Fibroblast of skin of abdomen (primary cell): Measurements from ENCODE around the gene HEXB.
"Not testable (repeated sequence)": the region's sequence is repeated elsewhere in the genome, so short reads cannot be mapped to it uniquely, and the experiment has no call there.

Experiments
- DNase-seq: peaks from one replicate; pipeline ENCODE4 v3.0.0-alpha.2; 2013

Gene HEXB

DNA sequence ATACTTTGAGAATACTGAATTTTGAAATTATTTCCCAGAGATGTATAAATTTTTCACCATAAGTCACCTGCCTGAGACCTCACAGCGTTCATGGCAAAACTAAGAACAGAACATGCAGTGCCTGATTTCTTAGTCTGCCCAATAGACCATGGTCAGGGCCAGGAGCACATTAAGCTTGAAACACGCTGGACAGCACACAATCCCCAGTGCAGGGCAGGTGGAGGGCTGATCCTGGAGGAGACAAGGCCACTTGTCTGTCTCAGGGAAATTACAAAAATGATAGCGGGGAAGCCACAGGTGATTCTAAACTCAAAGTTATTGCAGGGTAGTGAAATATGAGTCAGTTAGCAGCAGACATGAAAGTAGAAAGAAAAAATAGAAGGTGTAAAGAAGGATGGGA is 25.9 kb upstream of the HEXB start:
- no peak for DNase-seq

GRCh38 chr5:74660140-74660539 is 24.9 kb upstream of the HEXB start:
- no peak for DNase-seq

- DNase-seq, result no peak
Observed at GRCh38 chr5:74660873-74661272, 24.2 kb upstream of the HEXB start.

GRCh38 chr5:74664551-74664950 is 20.5 kb upstream of the HEXB start:
- no peak for DNase-seq

GRCh38 chr5:74665273-74665672 is 19.8 kb upstream of the HEXB start:
- no peak for DNase-seq

GRCh38 chr5:74665816-74666215 is 19.2 kb upstream of the HEXB start:
- DNase-seq, result no peak

DNA sequence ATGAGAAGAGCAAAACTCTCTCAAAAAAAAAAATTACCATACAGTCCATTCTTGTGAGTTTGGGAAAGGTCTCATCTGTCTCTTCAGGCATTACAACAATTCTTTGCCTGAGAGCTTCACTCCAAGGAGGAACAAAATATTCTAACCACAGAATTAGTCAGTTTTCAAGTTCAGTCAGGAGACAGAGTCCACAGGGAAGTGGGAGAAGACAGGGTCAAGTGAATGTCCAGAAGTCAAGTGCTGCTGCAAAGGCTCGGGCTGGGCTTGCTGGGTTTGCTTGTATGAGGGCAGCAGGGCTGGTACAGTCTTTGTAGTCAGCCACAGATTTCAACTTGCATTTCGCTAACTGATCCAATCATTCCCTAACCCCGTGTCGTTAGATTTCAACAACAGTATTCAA is 17.6 kb upstream of the HEXB start:
- DNase-seq, result no peak

DNA sequence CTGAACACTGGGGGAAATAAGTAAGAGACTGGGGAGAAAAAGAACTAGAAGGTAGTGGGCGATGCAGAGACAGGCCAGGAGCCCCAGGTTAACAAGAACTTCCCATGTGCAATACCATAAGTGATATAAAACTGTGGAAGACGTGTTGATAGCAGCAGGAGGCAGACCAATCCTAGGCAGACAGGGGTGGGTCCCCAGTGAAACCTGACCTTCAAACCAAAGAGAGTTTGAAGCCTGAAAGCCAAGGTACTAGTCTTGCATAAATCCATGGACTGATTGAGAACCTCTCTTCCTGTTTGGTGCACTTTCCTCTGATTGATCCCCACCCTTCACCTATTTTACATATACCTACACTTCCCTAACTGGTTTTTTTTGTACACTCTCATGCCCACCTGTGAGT is 15.2 kb upstream of the HEXB start:
- DNase-seq, result no peak

- DNase-seq, result no peak
Observed at GRCh38 chr5:74670396-74671038, 14.5 kb upstream of the HEXB start.

- DNase-seq, result no peak
Observed at GRCh38 chr5:74672215-74672877, 12.7 kb upstream of the HEXB start.

DNA sequence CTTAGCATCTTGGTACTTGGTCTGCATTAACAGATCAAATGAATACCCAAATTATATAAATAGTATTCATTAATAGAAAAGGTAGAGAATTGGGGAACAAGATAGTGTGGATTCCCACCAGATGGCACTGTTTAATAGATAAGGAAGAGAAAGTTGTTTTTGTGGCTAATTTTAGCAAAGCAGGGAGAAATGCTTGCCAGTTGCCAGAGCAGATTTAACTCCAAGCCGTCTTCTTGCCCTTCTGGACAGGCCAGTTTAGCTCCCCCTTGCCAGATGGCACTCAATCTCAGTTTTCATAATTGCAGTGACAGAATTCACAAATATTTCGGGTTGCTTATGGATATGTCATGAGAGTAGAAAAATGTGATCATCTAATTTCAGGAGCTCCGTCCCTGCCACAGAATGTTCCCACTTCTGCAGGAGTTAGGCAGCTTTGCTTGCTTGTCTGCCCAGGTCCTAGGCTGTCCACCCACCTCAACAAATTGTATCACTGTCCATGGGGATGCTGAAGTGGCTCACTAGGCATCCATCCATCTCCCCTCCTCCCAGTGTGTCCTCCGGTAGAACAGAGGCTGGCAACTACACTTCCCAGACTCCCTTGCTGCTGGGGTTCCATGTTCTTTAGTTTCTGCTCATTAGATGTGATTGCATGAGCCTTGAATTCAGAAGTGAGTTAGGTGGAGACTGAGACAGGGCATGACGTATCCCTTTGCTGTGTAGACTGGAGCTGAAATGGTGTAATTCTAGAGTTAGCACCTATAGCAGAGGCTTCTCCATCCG is 11.8 kb upstream of the HEXB start:
- DNase-seq, result peak; percentile 38

DNA sequence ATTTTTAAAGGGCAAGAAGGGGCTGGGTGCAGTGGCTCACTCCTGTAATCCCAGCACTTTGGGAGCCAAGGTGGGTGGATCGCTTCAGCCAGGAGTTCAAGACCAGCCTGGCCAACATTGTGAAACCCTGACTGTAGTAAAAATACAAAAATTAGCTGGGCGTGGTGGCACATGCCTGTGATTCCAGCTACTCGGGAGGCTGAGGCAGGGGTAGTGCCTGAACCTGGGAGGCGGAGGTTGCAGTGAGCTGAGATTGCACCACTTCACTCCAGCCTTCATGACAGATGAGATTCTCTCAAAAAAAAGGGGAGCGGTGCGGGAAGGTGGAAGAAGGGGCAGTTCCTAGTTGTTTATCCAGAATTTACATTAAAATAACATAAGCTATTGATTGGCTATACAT is 8.6 kb upstream of the HEXB start:
- not testable (repeated sequence) for DNase-seq

- DNase-seq, result not testable (repeated sequence)
Observed at GRCh38 chr5:74678123-74678522, 6.9 kb upstream of the HEXB start.

- not testable (repeated sequence) for DNase-seq
Observed at GRCh38 chr5:74679300-74679699, 5.7 kb upstream of the HEXB start.

DNA sequence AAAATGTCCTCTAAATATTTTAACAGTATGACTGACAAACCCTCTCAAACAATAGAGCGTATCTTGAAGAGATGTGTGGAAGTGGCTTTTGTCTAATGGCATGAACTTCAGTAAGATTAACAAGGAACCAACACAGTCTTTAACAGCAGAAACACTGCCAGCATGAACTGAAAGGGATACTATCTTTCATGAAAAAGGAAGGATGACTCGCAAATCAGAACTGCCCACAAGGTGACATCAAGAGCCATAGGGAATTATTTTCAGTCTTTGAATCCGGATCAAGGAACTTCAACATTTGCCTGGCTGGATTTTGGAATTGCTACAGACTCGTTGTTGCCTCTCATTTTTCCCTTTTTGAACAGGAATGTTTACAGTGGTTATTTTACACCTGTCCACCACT is 5.1 kb upstream of the HEXB start:
- DNase-seq, result peak; percentile 23

DNA sequence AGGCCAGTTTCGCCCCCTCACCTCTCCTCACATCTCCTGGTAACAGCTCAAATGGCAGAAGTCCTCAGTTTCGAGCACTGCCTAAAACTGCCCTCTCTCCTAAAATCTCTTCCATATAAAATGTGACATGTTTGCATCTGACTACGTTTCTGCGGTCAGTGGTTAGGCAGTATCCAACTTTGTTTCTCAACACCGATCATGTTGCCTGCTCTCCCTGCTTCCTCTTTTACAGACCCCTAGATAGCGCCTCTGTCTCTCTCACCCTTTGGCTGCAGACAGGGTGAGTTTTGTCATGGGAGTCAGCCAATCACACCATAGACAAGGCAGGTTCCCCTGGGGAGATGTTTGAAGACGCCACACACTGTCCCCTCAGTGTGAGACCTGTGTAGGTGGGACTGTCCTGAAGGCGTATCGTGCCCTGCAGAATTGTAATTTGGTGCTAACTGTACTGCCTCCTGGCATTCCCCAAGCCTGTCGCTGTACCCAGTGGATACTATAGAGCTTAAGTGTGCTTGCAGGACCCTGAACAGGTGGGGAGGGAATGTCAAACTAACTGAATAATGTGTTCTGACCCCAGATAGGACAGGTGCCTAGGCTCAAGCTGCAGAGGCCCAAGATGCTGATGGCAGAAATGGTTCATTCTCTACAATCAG is 1.1 kb downstream of the HEXB start:
- peak; percentile 30 for DNase-seq

DNA sequence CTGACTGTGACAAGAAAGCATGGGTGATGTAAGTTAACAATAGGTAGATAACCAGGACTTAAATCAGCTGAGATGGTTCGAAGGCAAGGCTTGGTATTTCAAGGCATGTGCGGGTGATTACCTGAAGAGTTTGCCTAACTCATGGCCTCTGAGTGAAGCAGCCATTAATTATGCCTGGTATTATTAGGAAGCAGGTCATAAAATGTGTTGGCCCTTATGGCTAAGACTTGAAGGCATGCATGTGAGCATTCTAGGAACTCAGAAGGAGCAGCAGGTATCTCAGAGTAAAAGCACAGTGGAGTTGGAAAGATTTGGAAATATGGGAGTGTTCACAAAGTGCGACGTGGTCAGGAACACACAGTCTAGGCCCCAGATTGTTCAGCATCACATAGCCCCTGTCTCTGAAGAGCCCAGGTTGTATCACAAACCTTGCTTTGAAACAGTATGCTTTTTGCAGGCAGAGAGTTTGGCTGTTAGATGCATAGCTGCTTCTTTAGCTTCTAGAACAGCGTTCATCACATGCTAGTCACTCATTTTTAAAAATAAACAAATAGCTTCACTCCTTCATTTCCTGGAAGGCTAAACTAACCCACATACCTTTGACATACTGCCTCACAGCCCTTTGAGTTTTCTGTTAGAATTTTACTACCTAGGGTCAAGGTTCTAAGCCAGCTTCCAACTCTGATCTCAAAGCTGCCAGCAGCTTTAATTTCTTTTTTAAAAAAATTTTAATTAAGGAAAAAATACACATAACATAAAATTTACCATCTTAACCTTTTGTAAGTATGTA is 2.1 kb downstream of the HEXB start:
- DNase-seq, result no peak

DNA sequence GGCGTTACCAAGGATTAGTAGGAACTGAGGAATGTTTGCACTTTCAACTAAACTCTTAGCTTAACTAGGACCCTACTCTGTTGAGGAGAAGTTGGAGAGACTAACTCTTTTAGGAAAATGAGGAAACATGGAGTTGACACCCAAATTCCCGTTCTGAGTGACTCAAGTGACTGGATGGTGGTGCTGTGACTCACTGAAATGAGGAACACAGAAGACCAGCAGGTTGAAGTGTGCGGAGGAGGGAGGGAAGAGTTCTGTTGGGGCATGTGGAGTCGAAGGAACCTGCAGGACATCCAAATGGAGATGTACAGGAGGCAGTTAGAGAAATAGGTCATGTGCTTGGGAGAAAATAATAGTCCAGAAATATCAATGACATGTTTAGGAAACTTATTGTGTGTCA is 8.2 kb downstream of the HEXB start:
- DNase-seq, result no peak

- no peak for DNase-seq
Observed at GRCh38 chr5:74717596-74717995, 32.6 kb downstream of the HEXB start.

DNA sequence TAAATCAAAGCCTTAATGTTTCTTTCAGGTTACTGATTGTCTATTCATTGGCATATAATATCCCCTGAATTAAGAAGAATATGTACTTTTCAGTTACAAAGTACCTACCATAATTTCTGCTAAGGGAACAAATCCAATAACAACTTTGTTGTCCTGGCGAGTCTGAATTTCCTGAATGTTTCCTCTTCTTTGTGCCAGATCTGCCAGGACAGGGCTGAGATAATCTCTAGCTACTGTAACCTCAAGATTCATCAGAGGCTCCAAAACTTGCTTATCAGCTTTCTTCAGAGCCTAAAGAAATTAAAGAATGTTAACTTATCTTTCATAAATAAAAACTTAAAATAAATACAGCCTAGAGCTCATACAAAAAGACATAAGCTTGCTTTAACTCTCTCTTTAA is 37.2 kb downstream of the HEXB start:
- no peak for DNase-seq

GRCh38 chr5:74725331-74725730 is 40.3 kb downstream of the HEXB start:
- no peak for DNase-seq

DNA sequence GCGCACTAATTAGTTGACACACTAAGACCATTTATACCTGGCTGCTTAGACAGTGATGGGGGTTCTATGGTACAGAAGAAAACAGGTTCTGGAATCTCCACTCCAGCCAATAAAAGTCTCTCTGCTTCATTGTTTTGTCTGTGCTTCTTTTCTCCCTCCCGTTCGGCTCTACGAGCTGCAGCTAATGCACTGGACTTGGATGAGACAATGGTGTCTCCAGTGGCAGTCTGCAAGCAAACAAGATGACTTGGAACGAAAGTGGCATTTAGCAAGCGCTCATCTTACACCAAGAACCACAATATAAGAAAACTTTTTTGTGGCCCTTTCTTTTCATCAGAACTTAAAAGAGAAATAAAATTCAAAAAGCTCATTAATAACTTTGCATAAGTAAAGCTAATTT is 51.7 kb downstream of the HEXB start:
- no peak for DNase-seq

DNA sequence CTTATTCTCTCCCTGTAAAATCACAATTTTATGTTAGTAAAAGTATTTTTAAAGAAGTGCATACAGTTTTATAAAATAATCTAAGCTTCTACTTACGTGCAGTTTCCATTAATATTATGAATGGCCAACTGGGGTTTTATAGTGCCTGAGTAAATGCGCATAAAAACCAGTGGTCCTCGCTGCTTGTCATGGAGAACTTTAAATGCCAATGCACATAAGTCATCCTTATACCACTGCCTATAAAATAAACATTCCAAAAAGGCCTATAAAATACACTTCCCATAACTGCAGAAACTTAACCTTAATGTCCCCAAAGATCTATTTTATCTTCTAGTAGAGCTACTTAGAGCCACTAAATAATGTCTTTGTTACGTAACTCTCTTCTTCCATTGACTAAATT is 53.4 kb downstream of the HEXB start:
- no peak for DNase-seq
